GM13977 (cell line): ENCODE data around the gene CD14.
"Not testable (repeated sequence)": the region's sequence is repeated elsewhere in the genome, so short reads cannot be mapped to it uniquely, and the experiment has no call there.

Experiments
- DNase-seq: peaks from one replicate; pipeline ENCODE4 v3.0.0; 2012; ENCODE audit warnings: low spot score
- CTCF ChIP-seq: IDR thresholded peaks from 2 replicates; pipeline ENCODE4 v1.5.1; 2012; ENCODE audit warnings: mild to moderate bottlenecking, control low read depth; ENCODE audit not compliant: insufficient read depth; ENCODE audit errors: extremely low read depth, missing control alignments
- in situ Hi-C: fragments of 300-500 bp; cut with MboI; formaldehyde crosslinking; loops from one replicate; pipeline ENCODE4 v1.12.0; 2022; ENCODE audit warnings: low sequenced_read_pairs, low pct_unique_long_range_greater_than_20kb, mixed read lengths, inconsistent platforms; ENCODE audit not compliant: unreplicated experiment

The CD14 gene

GRCh38 chr5:140630292-140631035 is 2.5 kb downstream of the CD14 start:
- TF ChIP-seq CTCF = no peak
- no peak for DNase-seq
- in situ Hi-C loops = loop anchor here (10.0 kb wide), 1 partner anchor 256 kb away; no protein-coding TSS in a partner anchor

GRCh38 chr5:140628711-140629110 is 4.3 kb downstream of the CD14 start:
- TF ChIP-seq CTCF = no peak
- no peak for DNase-seq
- in situ Hi-C loops = no loop called here

GRCh38 chr5:140627972-140628371 is 5.0 kb downstream of the CD14 start:
- in situ Hi-C loops = no loop called here
- no peak for TF ChIP-seq CTCF
- no peak for DNase-seq

- DNase-seq, in situ Hi-C loops: not testable (repeated sequence)
These were observed 8.1 kb downstream of the CD14 start for GRCh38 chr5:140624886-140625285.

GRCh38 chr5:140623061-140623460 is 9.9 kb downstream of the CD14 start:
- DNase-seq, in situ Hi-C loops: not testable (repeated sequence)

- no peak for DNase-seq
- no peak for TF ChIP-seq CTCF
- in situ Hi-C loops = no loop called here
These were observed 10.7 kb downstream of the CD14 start for GRCh38 chr5:140622301-140622700.

- no peak for TF ChIP-seq CTCF
- in situ Hi-C loops = no loop called here
- DNase-seq = no peak
These were observed 21.9 kb downstream of the CD14 start for GRCh38 chr5:140611020-140611521.

GRCh38 chr5:140609126-140609525 is 23.8 kb downstream of the CD14 start:
- DNase-seq = no peak
- in situ Hi-C loops = no loop called here
- TF ChIP-seq CTCF = no peak
